SJSA1 (cell line): Measurements from ENCODE around the gene RUNDC3A. TPM values are rescaled to one million over a fixed set of nuclear protein-coding genes. Genes with fewer than 3 reads are reported as not detected.
A peak's percentile ranks its signal among the peaks of the same experiment; 100 is the strongest.
"Not testable (repeated sequence)": the region's sequence is repeated elsewhere in the genome, so short reads cannot be mapped to it uniquely, and the experiment has no call there.

Experiments
- DNase-seq, 2 experiments: peaks; one replicate each; pipeline ENCODE4 v3.0.0-alpha.2; 2015 to 2020; ENCODE audit warnings: low spot score in 2 of 2, low read depth in 1 of 2
- H3K27ac ChIP-seq: fragments of 250-450 bp; sonication (Bioruptor Pico); 2 replicates; pipeline ENCODE4 v1.5.1; 2020; ENCODE audit warnings: mild to moderate bottlenecking, moderate library complexity
- H3K27me3 ChIP-seq: fragments of 250-450 bp; sonication (Bioruptor Pico); replicated peaks from 2 replicates; pipeline ENCODE4 v1.5.1; 2020; ENCODE audit warnings: mild to moderate bottlenecking, moderate library complexity
- H3K36me3 ChIP-seq: fragments of 250-450 bp; sonication (Bioruptor Pico); 2 replicates; pipeline ENCODE4 v1.5.1; 2020; ENCODE audit warnings: mild to moderate bottlenecking
- H3K4me1 ChIP-seq: fragments of 250-450 bp; sonication (Bioruptor Pico); replicated peaks from 2 replicates; pipeline ENCODE4 v1.6.1; 2021; ENCODE audit warnings: mild to moderate bottlenecking
- H3K4me3 ChIP-seq: fragments of 250-450 bp; sonication (Bioruptor Pico); 2 replicates; pipeline ENCODE4 v1.5.1; 2020; ENCODE audit warnings: mild to moderate bottlenecking
- H3K9me3 ChIP-seq: fragments of 250-450 bp; sonication (Bioruptor Pico); replicated peaks from 2 replicates; pipeline ENCODE4 v1.5.1; 2020; ENCODE audit warnings: mild to moderate bottlenecking
- total RNA-seq: library from RNA; depleted of rRNA; stranded (reverse); fragments of >200 nt; shearing (Covaris generic); gene quantifications from 2 replicates; pipeline ENCODE4 v1.2.3, GENCODE V29; 2014

RUNDC3A gene
- total RNA-seq, 1 experiment from 2014 or later, result not detected

DNA sequence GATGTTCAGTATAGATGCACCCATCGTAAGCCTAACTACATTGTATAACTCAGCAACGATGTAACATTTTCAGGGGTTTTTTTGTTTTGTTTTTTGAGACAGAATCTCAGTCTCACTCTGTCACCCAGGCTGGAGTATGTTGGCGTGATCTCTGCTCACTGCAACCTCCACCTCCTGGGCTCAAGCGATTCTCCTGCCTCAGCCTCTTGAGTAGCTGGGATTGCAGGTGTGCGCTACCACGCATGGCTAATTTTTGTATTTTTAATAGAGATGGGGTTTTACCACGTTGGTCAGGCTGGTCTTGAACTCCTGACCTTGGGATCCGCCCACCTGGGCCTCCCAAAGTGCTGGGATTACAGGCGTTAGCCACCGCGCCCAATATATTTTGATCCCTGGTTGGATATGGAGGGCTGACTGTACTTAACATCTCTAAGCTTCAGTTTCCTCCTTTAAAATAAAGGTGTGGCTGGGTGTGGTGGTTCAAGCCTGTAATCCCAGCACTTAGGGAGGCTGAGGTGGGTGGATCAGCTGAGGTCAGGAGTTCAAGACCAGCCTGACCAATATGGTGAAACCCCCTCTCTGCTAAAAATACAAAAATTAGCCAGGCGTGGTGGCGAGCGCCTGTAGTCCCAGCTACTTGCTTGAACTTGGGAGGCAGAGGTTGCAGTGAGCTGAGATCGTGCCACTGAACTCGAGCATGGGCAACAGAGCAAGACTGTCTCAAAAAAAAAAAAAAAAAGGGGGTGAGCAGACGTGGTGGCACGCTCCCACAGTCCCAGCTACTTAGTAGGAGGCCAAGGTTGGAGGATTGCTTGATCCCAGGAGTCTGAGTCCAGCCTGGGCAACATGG is 39.0 kb downstream of the RUNDC3A start:
- H3K9me3 ChIP-seq, DNase-seq, H3K27me3 ChIP-seq, H3K27ac ChIP-seq, H3K4me3 ChIP-seq: not testable (repeated sequence)
- peaks cover 15% of the 10 kb centered on the region for H3K4me1 ChIP-seq
- H3K36me3 ChIP-seq, result peaks cover 21% of the 10 kb centered on the region

DNA sequence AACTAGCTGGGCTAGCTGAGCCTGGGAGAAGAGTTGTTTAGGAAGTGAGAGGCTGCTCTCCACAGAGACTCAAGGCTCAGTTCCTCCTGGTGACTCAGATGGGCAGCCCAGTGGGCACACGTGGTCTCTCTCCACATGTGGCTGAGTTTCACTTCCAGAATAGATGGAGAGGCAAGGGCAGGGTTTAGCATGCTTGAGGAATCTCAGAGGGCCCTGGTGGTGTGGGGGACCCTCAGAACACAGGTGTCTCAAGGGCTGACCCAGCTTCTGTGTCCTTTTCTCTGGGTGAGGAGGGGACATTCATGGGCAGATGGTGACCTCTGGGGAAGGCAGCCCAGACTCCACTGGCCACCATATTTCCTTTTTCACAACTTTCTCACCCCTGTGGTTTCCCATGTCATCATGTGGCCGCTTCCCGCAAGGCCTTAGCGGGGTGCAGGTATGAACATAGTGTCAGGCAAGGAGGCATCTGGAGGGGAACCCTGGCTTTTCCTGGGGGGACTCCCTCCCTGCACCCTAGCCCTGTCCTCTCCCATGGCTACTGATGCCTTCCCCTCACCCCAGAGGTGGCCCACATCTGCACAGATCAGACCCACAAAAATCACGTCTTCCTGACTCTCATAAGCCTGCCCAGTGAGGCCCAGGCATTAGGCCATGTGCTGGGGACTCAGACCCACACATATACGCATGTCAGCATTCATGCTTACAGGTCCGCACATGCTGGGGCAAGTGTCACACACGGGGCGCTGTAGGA is 40.0 kb downstream of the RUNDC3A start:
- no peak for DNase-seq
- Histone ChIP-seq H3K4me3 (no peak overlapping the region), H3K4me1 (peaks cover 15% of the 10 kb centered on the region), H3K9me3 (no peaks in the 10 kb centered on the region), H3K36me3 (peaks cover 30% of the 10 kb centered on the region), H3K27ac (no peak overlapping the region), H3K27me3 (no peaks in the 10 kb centered on the region)

DNA sequence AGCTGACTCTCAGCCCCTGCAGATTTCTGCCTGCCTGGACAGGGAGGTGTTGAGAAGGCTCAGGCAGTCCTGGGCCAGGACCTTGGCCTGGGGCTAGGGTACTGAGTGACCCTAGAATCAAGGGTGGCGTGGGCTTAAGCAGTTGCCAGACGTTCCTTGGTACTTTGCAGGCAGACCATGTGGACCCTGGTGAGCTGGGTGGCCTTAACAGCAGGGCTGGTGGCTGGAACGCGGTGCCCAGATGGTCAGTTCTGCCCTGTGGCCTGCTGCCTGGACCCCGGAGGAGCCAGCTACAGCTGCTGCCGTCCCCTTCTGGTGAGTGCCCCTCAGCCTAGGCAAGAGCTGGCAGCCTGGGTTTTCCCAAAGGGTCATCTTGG is 40.6 kb downstream of the RUNDC3A start:
- DNase-seq, result no peak
- no peak overlapping the region for H3K4me3 ChIP-seq
- no peaks in the 10 kb centered on the region for H3K27me3 ChIP-seq
- H3K36me3 ChIP-seq, result peaks cover 30% of the 10 kb centered on the region
- H3K4me1 ChIP-seq, result peaks cover 15% of the 10 kb centered on the region
- H3K9me3 ChIP-seq, result no peaks in the 10 kb centered on the region
- H3K27ac ChIP-seq, result no peak overlapping the region

DNA sequence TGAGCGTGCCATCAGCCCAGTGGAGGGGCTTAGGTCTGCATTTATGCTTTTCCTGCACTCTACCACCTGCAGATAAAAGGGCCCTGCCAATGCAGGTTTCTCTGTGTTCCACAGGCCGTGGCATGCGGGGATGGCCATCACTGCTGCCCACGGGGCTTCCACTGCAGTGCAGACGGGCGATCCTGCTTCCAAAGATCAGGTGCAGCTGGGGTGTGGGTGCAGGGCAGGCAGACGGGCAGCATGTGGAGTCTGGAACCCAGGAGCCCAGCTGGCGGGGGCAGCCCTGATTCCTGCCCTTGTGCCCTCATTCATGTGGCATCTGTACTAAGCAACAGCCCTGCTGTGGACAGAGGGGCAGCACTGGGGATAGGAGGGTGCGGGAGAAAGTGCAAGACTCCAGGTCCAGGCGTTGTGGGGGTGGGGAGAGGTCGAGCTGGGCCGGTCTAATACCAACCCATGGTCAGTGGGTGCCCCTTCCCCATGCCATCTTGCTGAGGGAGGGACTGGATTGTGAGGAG is 41.2 kb downstream of the RUNDC3A start:
- Histone ChIP-seq H3K36me3 (peaks cover 30% of the 10 kb centered on the region), H3K4me1 (peaks cover 11% of the 10 kb centered on the region), H3K4me3 (no peak overlapping the region), H3K9me3 (no peaks in the 10 kb centered on the region), H3K27me3 (no peaks in the 10 kb centered on the region), H3K27ac (no peak overlapping the region)
- DNase-seq, result no peak

DNA sequence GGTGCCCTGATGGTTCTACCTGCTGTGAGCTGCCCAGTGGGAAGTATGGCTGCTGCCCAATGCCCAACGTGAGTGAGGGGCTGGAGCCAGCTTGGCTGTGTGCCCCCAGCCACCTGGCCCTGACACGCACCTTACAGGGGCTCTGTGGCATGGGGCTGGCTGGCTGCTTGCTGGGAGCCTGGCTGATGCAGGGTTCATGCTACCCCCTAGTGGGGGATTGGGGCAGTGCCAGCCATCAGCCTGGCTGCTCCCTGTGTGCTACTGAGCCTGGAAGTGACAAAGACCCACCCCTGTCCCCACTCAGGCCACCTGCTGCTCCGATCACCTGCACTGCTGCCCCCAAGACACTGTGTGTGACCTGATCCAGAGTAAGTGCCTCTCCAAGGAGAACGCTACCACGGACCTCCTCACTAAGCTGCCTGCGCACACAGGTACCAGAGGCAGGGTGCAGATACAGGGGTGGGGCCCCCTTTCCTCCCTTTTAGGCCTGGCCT is 42.4 kb downstream of the RUNDC3A start:
- H3K27me3 ChIP-seq, result no peaks in the 10 kb centered on the region
- H3K4me1 ChIP-seq, result peaks cover 4% of the 10 kb centered on the region
- peaks cover 30% of the 10 kb centered on the region for H3K36me3 ChIP-seq
- peak; percentile 54 to 75 for DNase-seq
- no peak overlapping the region for H3K4me3 ChIP-seq
- no peaks in the 10 kb centered on the region for H3K9me3 ChIP-seq
- no peak overlapping the region for H3K27ac ChIP-seq

DNA sequence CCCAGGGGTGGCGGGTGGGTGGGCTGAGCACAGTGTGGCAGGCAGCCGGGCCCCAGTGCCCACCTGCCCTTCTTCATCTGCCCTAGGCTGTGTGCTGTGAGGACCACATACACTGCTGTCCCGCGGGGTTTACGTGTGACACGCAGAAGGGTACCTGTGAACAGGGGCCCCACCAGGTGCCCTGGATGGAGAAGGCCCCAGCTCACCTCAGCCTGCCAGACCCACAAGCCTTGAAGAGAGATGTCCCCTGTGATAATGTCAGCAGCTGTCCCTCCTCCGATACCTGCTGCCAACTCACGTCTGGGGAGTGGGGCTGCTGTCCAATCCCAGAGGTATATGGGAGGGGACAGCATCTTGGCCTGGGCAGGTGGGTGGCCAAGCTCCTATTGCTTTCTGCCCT is 43.1 kb downstream of the RUNDC3A start:
- H3K4me1 ChIP-seq, result no peaks in the 10 kb centered on the region
- no peak for DNase-seq
- H3K9me3 ChIP-seq, result no peaks in the 10 kb centered on the region
- no peak overlapping the region for H3K4me3 ChIP-seq
- no peak overlapping the region for H3K27ac ChIP-seq
- no peaks in the 10 kb centered on the region for H3K27me3 ChIP-seq
- peaks cover 30% of the 10 kb centered on the region for H3K36me3 ChIP-seq

DNA sequence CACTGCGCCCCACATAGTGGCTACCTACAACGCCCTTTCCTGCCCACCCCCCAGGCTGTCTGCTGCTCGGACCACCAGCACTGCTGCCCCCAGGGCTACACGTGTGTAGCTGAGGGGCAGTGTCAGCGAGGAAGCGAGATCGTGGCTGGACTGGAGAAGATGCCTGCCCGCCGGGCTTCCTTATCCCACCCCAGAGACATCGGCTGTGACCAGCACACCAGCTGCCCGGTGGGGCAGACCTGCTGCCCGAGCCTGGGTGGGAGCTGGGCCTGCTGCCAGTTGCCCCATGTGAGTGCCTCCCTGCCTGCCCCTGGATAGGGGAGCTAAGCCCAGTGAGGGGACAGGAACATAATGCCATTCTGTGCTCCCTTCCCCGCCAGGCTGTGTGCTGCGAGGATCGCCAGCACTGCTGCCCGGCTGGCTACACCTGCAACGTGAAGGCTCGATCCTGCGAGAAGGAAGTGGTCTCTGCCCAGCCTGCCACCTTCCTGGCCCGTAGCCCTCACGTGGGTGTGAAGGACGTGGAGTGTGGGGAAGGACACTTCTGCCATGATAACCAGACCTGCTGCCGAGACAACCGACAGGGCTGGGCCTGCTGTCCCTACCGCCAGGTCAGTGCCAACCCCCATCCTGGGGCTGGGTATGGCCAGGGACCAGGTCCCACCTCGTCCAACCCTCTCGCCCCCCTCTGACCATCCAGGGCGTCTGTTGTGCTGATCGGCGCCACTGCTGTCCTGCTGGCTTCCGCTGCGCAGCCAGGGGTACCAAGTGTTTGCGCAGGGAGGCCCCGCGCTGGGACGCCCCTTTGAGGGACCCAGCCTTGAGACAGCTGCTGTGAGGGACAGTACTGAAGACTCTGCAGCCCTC is 43.8 kb downstream of the RUNDC3A start:
- Histone ChIP-seq H3K4me3 (no peak overlapping the region), H3K4me1 (no peaks in the 10 kb centered on the region), H3K9me3 (no peaks in the 10 kb centered on the region), H3K27ac (no peak overlapping the region), H3K27me3 (no peaks in the 10 kb centered on the region), H3K36me3 (peaks cover 30% of the 10 kb centered on the region)
- no peak for DNase-seq

DNA sequence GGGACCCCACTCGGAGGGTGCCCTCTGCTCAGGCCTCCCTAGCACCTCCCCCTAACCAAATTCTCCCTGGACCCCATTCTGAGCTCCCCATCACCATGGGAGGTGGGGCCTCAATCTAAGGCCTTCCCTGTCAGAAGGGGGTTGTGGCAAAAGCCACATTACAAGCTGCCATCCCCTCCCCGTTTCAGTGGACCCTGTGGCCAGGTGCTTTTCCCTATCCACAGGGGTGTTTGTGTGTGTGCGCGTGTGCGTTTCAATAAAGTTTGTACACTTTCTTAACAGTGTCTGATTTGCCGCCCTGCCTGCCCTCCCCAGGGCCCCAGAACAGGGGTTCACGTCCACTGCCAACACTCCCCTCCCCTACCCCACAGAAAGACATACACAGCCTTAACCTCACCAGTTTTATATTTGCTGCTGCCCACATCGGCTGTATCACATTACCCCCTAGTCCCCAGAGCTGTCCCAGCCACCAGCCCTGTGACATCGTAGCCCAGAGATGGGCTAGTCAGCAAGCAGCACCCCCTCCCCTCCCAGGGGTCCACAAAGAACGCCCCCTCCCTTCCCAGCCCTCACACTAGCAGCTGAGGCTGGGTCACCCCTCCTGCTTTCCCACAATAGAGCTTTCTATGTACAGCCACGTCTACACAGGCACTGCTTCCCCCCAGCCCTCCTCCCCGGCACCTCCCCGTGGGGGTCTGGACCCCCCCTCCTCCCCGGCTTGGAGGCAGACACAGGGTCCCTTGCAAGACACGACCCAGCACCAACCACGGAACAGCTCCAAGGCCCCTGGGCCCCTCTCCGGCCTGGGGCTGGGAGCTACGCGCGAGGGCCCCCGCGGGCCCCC is 44.6 kb downstream of the RUNDC3A start:
- peaks cover 30% of the 10 kb centered on the region for H3K36me3 ChIP-seq
- no peaks in the 10 kb centered on the region for H3K4me1 ChIP-seq
- no peak overlapping the region for H3K4me3 ChIP-seq
- DNase-seq, result no peak
- H3K9me3 ChIP-seq, result no peaks in the 10 kb centered on the region
- H3K27ac ChIP-seq, result no peak overlapping the region
- no peaks in the 10 kb centered on the region for H3K27me3 ChIP-seq

GRCh38 chr17:44353672-44354331 is 45.4 kb downstream of the RUNDC3A start:
- Histone ChIP-seq H3K27me3 (no peaks in the 10 kb centered on the region), H3K4me1 (no peaks in the 10 kb centered on the region), H3K4me3 (no peak overlapping the region), H3K9me3 (no peaks in the 10 kb centered on the region), H3K27ac (no peak overlapping the region), H3K36me3 (peaks cover 30% of the 10 kb centered on the region)
- DNase-seq, result no peak

DNA sequence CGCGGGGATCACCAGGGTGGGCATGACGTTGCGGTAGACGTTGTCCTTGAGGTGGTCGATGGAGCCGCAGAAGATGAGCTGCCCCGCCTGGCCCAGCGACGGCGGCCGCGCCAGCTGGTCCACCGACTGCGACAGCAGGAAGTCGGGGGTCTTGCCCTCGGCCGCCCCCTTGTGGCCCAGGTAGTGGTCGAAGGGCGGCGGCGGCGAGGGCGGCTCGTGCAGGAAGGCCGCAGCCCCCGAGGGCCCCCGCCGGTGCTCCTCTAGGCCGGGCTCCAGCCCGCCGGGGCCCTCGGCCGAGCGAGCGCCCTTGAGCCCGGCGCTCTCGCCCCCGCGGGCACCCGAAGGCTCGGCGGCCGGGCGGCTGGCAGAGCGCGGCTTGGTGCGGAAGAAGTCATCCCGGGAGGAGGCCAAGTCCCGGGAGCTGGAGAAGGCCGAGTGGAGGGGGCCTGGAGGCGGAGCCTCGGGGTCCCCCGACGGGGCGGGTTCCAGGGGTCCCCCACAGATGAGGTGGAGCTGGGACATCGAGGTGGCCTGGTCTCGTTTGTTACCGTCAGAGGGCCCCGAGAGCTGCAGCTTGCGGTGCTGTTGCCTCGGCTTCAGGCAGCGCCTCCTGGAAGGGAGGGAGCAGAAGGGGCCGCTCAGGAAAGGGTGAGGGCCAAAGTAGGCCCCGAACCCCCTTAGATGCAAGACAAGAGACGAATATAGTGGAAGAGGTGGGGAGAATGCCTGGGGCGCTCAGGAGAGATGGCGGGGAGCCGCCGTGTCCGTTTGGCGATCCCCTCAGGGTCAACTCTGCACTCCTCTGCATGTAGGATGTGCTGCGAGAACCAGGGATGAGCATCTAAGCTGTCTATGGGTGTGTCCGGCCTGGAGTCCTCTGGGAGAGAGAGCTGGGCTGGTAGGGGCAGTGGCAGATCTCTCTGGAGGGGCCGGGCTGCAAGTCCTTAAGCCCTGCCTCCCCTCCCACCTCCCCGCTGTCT is 46.5 kb downstream of the RUNDC3A start:
- H3K4me1 ChIP-seq, result no peaks in the 10 kb centered on the region
- H3K27ac ChIP-seq, result no peak overlapping the region
- no peak for DNase-seq
- H3K4me3 ChIP-seq, result no peak overlapping the region
- no peaks in the 10 kb centered on the region for H3K9me3 ChIP-seq
- no peaks in the 10 kb centered on the region for H3K27me3 ChIP-seq
- peaks cover 30% of the 10 kb centered on the region for H3K36me3 ChIP-seq

DNA sequence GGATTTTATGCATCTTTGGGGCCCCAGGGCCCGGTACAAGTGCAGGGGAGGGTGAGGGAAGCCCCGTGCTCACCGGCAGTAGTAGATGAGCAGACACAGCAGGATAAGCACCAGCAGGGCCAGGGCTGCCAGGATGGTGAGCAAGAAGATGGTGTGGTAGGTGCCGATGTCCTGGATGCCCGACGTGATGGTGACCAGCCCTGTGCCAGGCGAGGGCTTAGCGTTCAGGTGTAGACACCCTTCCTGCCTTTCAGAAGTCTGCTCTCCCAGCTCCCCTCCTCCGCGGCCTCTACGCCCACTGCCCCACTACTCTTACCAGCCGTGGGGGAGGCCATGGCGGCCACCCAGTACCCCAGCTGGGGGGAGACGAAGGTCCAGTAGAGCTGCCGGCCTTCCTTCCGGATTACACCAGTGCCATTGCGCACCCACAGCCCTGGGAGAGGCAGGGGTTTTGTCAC is 47.3 kb downstream of the RUNDC3A start:
- Histone ChIP-seq H3K27me3 (no peaks in the 10 kb centered on the region), H3K9me3 (no peaks in the 10 kb centered on the region), H3K4me3 (no peak overlapping the region), H3K4me1 (no peaks in the 10 kb centered on the region), H3K36me3 (peaks cover 26% of the 10 kb centered on the region), H3K27ac (no peak overlapping the region)
- no peak for DNase-seq
